Thyroid gland (tissue), 4 donors: ENCODE data around the gene PLA2G2E.

ENCODE experiments used
- CTCF ChIP-seq, 6 experiments: fragments of 200-600 bp in 3 of 6; fragments of 450-650 bp in 3 of 6; sonication (generic) in 3 of 6; IDR thresholded peaks; one replicate each; pipeline ENCODE4 v1.5.1; 2016 to 2019; ENCODE audit warnings: antibody characterized with exemption in 6 of 6, mild to moderate bottlenecking in 2 of 6, inconsistent platforms in 1 of 6, moderate library complexity in 1 of 6
- POLR2A ChIP-seq, 2 donors: fragments of 450-650 bp; IDR thresholded peaks; one replicate each; pipeline ENCODE4 v1.6.1; 2017; ENCODE audit warnings: antibody characterized with exemption in 2 of 2, mild to moderate bottlenecking in 2 of 2, moderate library complexity in 1 of 2

- TF ChIP-seq CTCF (IDR thresholded peaks at IDR 0.05) (no peak), POLR2A (IDR thresholded peaks at IDR 0.05) (no peak)
These were observed 15.1 kb upstream of the PLA2G2E start for GRCh38 chr1:19938472-19938871.
